Caco-2 (cell line): ENCODE results near the gene RBM43. TPM values are rescaled to one million over a fixed set of nuclear protein-coding genes. Genes with fewer than 3 reads are reported as not detected.
"Not testable (repeated sequence)": the region's sequence is repeated elsewhere in the genome, so short reads cannot be mapped to it uniquely, and the experiment has no call there.

Source experiments
- BruUV-seq: library from RNA; stranded (reverse); fragments of 400-500 nt; replicated peaks from 2 replicates; lab custom pipeline; 2021; lab: Mats Ljungman, UMichigan
- CTCF ChIA-PET: fragments of 300-600 bp; sonication (Branson Sonifier 250); formaldehyde crosslinking; loops from one replicate; lab custom pipeline; 2022; ENCODE audit warnings: antibody characterized with exemption; lab: Charles Lee
- POLR2A ChIA-PET: fragments of 300-600 bp; sonication (Branson Sonifier 250); formaldehyde crosslinking; loops from one replicate; lab custom pipeline; 2022; ENCODE audit warnings: antibody characterized with exemption; lab: Charles Lee
- DNase-seq, 2 experiments: peaks; one replicate each; pipeline versions ENCODE4 v3.0.0 to v3.0.0-alpha.2; 2020 to 2022
- H3K27me3 ChIP-seq: replicated peaks from 2 replicates; pipeline ENCODE4 v1.6.0; 2011; ENCODE audit warnings: low read length; ENCODE audit not compliant: control insufficient read depth, insufficient read depth
- H3K36me3 ChIP-seq: 2 replicates; pipeline ENCODE4 v1.5.1; 2011; ENCODE audit warnings: low read length; ENCODE audit not compliant: control insufficient read depth, insufficient read depth
- H3K4me1 ChIP-seq: fragments of 250-450 bp; sonication (Bioruptor Pico); 2 replicates; pipeline ENCODE4 v1.5.1; 2020; ENCODE audit warnings: mild to moderate bottlenecking
- H3K4me3 ChIP-seq: 2 replicates; pipeline ENCODE4 v1.5.1; 2011; ENCODE audit warnings: low read depth, mild to moderate bottlenecking, control low read depth, low read length
- H3K9me3 ChIP-seq: fragments of 250-450 bp; sonication (Bioruptor Pico); 2 replicates; pipeline ENCODE4 v1.5.1; 2020; ENCODE audit warnings: mild to moderate bottlenecking, moderate library complexity
- H3K27ac Mint-ChIP-seq: one replicate; pipeline ENCODE4 v1.8.0; 2022; ENCODE audit warnings: mixed read lengths; ENCODE audit not compliant: unreplicated experiment
- H3K27me3 Mint-ChIP-seq: one replicate; pipeline ENCODE4 v1.8.0; 2022; ENCODE audit warnings: mixed read lengths; ENCODE audit not compliant: insufficient read depth, unreplicated experiment
- H3K36me3 Mint-ChIP-seq: one replicate; pipeline ENCODE4 v1.8.0; 2022; ENCODE audit warnings: mild to moderate bottlenecking, mixed read lengths; ENCODE audit not compliant: insufficient read depth, unreplicated experiment
- H3K4me1 Mint-ChIP-seq: one replicate; pipeline ENCODE4 v1.8.0; 2022; ENCODE audit warnings: low read depth, mixed read lengths; ENCODE audit not compliant: unreplicated experiment
- H3K4me3 Mint-ChIP-seq: one replicate; pipeline ENCODE4 v1.8.0; 2022; ENCODE audit warnings: mild to moderate bottlenecking, moderate library complexity, mixed read lengths; ENCODE audit not compliant: unreplicated experiment
- H3K9me3 Mint-ChIP-seq: one replicate; pipeline ENCODE4 v1.8.0; 2022; ENCODE audit warnings: mixed read lengths; ENCODE audit not compliant: unreplicated experiment
- intact Hi-C: fragments of 100-400 bp; cut with micrococcal nuclease; formaldehyde crosslinking; loops from one replicate; pipeline ENCODE4 v1.10.0; 2022; ENCODE audit not compliant: unreplicated experiment
- total RNA-seq: library from RNA; stranded (reverse); gene quantifications from 2 replicates; pipeline ENCODE4 v1.2.3, GENCODE V29; 2022
- TF ChIP-seq, protein P1 (sequence below), 2 experiments: fragments of 200-600 bp in 1 of 2; IDR thresholded peaks; 1 replicate in 1 of 2; 2 replicates in 1 of 2; pipeline versions ENCODE4 v1.5.1 to v1.8.0; 2011 to 2022; ENCODE audit warnings: antibody characterized with exemption in 1 of 2, control low read depth in 1 of 2, inconsistent platforms in 1 of 2, low read depth in 1 of 2, low read length in 1 of 2, mild to moderate bottlenecking in 1 of 2, moderate library complexity in 1 of 2; ENCODE audit not compliant: insufficient read depth in 1 of 2, severe bottlenecking in 1 of 2, unreplicated experiment in 1 of 2

Gene RBM43
- total RNA-seq, 1 experiment from 2014 or later: 1.4 TPM

DNA sequence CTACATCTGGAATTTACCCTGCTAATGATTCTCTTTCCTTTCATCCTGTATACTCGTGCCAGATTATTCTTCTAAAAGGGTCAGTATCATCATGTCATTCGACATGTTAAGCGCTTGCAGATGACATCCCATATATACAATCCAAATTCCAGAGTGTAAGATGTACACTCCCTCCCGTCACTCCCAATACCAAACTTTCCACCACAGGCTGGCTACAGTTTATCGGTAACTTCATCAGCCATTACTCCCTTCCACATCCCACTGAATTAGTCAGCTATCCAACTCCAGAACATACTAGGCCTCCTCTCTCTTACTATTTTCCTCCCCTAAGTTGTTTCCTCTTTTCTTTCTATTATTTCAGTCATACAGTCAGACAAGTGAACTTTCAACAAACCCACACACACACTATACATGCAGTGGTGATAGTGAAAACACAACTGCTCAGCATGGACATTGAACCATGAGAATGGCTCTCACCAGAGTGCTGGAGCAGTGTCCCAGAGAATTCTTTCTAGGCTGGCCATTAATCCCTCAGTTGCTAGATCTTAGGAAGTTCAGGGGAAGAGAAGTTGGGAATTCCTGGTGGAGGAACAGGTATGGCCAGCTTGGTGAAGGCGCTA is 38.4 kb upstream of the RBM43 start:
- Mint-ChIP-seq H3K4me3 (no peak overlapping the region), H3K9me3 (no peaks in the 10 kb centered on the region), H3K27ac (no peak overlapping the region), H3K4me1 (no peaks in the 10 kb centered on the region), H3K27me3 (peaks cover 7% of the 10 kb centered on the region), H3K36me3 (no peaks in the 10 kb centered on the region)
- ChIA-PET CTCF (no interaction called here), POLR2A (no interaction called here)
- no TSS peak for BruUV-seq
- no peak for DNase-seq
- TF ChIP-seq, protein P1, sequence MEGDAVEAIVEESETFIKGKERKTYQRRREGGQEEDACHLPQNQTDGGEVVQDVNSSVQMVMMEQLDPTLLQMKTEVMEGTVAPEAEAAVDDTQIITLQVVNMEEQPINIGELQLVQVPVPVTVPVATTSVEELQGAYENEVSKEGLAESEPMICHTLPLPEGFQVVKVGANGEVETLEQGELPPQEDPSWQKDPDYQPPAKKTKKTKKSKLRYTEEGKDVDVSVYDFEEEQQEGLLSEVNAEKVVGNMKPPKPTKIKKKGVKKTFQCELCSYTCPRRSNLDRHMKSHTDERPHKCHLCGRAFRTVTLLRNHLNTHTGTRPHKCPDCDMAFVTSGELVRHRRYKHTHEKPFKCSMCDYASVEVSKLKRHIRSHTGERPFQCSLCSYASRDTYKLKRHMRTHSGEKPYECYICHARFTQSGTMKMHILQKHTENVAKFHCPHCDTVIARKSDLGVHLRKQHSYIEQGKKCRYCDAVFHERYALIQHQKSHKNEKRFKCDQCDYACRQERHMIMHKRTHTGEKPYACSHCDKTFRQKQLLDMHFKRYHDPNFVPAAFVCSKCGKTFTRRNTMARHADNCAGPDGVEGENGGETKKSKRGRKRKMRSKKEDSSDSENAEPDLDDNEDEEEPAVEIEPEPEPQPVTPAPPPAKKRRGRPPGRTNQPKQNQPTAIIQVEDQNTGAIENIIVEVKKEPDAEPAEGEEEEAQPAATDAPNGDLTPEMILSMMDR (IDR thresholded peaks at IDR 0.05; ENCODE audit: insufficient read depth in 1 of 2, low read depth in 1 of 2, low read length in 1 of 2, severe bottlenecking in 1 of 2, unreplicated experiment in 1 of 2): no peak
- intact Hi-C loops: no loop called here
- H3K4me1 ChIP-seq: no peaks in the 10 kb centered on the region
- no peaks in the 10 kb centered on the region for H3K27me3 ChIP-seq
- no peak overlapping the region for H3K4me3 ChIP-seq
- H3K9me3 ChIP-seq: no peaks in the 10 kb centered on the region
- H3K36me3 ChIP-seq: no peaks in the 10 kb centered on the region

DNA sequence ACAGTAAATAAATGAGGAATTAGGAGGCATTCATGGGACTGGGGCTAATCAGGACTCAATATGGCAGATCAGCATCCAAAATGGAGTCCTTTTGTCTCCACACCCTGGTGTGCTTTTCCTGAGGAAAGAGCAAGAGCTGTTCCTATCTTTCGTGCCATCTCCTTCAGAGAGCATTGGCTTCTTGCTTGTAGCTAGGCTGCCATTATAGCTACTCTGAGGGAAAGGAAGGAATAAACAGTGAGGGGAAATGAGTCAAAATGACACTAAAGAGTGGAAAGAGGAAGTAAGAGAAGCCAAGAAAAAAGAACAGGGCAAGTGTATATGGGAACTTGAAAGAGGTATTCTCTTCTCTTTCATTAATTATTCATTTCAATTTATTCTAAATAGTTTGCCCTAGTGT is 36.2 kb upstream of the RBM43 start:
- no peak overlapping the region for H3K27ac Mint-ChIP-seq
- TF ChIP-seq, protein P1 (IDR thresholded peaks at IDR 0.05; ENCODE audit: insufficient read depth in 1 of 2, low read depth in 1 of 2, low read length in 1 of 2, severe bottlenecking in 1 of 2, unreplicated experiment in 1 of 2): no peak
- H3K27me3 Mint-ChIP-seq: peaks cover 6% of the 10 kb centered on the region
- H3K36me3 Mint-ChIP-seq: no peaks in the 10 kb centered on the region
- H3K9me3 Mint-ChIP-seq: no peaks in the 10 kb centered on the region
- H3K9me3 ChIP-seq: no peaks in the 10 kb centered on the region
- H3K4me3 ChIP-seq: no peak overlapping the region
- ChIA-PET POLR2A (no interaction called here), CTCF (no interaction called here)
- no peak for DNase-seq
- intact Hi-C loops: no loop called here
- no peaks in the 10 kb centered on the region for H3K36me3 ChIP-seq
- H3K4me1 ChIP-seq: no peaks in the 10 kb centered on the region
- H3K27me3 ChIP-seq: no peaks in the 10 kb centered on the region
- no peak overlapping the region for H3K4me3 Mint-ChIP-seq
- no TSS peak for BruUV-seq
- no peaks in the 10 kb centered on the region for H3K4me1 Mint-ChIP-seq

DNA sequence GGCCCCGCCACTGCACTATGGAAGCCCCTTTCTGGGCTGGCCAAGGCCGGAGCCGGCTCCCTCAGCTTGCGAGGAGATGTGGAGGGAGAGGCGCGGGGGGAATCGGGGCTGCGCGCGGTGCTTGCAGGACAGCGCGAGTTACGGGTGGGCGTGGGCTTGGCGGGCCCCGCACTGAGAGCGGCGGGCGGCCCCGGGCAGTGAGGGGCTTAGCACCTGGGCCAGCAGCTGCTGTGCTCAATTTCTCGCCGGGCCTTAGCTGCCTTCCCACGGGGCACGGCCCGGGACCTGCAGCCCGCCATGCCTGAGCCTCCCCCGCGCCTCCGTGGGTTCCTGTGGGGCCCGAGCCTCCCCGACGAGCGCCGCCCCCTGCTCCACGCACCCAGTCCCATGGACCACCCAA is 34.3 kb upstream of the RBM43 start:
- CTCF ChIA-PET, H3K4me3 Mint-ChIP-seq, H3K27me3 ChIP-seq, H3K27ac Mint-ChIP-seq, DNase-seq, H3K36me3 ChIP-seq, H3K36me3 Mint-ChIP-seq, H3K27me3 Mint-ChIP-seq, BruUV-seq, H3K9me3 ChIP-seq, POLR2A ChIA-PET, intact Hi-C loops, H3K4me3 ChIP-seq, H3K4me1 Mint-ChIP-seq, H3K9me3 Mint-ChIP-seq, H3K4me1 ChIP-seq: not testable (repeated sequence)
